ENCODE measurements around the gene ADH1A. TPM values are rescaled to one million over a fixed set of nuclear protein-coding genes. Genes with fewer than 3 reads are reported as not detected.

The ADH1A gene
- total RNA-seq, 1 experiment from 2014 or later: not detected

DNA sequence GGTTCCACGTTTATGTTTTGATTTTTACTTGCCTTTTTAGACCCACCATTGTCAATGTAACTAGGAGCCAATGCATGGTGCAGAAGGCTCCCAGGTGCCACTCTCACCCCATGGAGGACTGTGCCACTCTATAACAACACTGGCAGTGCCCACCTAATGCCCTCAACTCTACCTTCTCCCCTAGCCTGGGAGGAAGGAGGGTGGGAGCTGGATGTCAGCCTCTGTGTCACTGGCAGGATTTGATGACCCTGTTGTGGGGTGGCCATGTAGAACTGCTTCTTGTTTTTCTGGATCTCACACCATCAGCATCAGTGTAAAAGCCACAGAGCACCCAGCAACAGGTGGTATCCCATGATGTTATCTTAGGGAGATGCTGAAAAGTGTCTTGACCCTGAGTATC lies 44.1 kb upstream of the ADH1A start:
- H3K79me2 ChIP-seq (ENCODE audit: low read length): no peaks in the 10 kb centered on the region

DNA sequence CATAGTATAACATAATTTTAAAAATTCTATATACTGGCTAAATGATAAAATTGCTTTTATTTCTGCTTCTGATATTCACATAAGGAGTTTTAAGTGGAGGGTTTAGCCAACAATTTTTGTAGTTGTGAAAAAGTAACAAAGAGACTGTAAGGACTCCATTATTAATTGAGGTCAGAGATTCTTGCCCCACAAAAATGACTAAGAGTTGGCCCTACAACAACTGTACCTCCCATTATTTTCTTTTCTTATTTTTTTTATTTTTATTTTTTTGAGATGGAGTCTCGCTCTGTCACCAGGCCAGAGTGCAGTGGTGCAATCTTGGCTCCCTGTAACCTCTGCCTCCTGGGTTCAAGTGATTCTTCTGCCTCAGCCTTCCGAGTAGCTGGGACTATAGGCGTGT lies 39.9 kb upstream of the ADH1A start:
- POLR2A ChIA-PET (ENCODE audit: unreplicated experiment): no interaction called here
- ATAC-seq: no peak

More for the DNA sequence above, 44.1 kb upstream of the ADH1A start:
- Histone ChIP-seq H3K27me3 (ENCODE audit: low read length) (peaks cover 18% of the 10 kb centered on the region), H3K9me3 (ENCODE audit: low read length) (no peaks in the 10 kb centered on the region), H4K20me1 (ENCODE audit: low read length) (no peaks in the 10 kb centered on the region), H3K9me2 (replicated peaks; ENCODE audit: low read length) (no peaks in the 10 kb centered on the region), H3K9ac (ENCODE audit: low read length) (no peak overlapping the region), H2AFZ (ENCODE audit: low read length) (no peak overlapping the region), H3F3A (ENCODE audit: low read length, unreplicated experiment) (no peaks in the 10 kb centered on the region), H3K4me3 (ENCODE audit: low read length) (no peak overlapping the region), H3K4me2 (ENCODE audit: low read length) (no peak overlapping the region), H3K27ac (ENCODE audit: low read length) (no peak overlapping the region), H3K36me3 (ENCODE audit: low read depth, low read length) (no peaks in the 10 kb centered on the region), H3K4me1 (ENCODE audit: insufficient read depth, low read length) (no peaks in the 10 kb centered on the region)
- TF ChIP-seq EZH2 (IDR thresholded peaks at IDR 0.05; ENCODE audit: low read length, unreplicated experiment) (no peak), EZH2phosphoT487 (IDR thresholded peaks at IDR 0.05; ENCODE audit: borderline replicate concordance, low read length) (no peak)
- POLR2A ChIA-PET (ENCODE audit: unreplicated experiment): no interaction called here
- no TSS peak for BruUV-seq (replicated peaks)
- intact Hi-C loops (cut with micrococcal nuclease): no loop called here
- DNase-seq (no peak), ATAC-seq (no peak)
- CTCF ChIA-PET: no interaction called here

DNA sequence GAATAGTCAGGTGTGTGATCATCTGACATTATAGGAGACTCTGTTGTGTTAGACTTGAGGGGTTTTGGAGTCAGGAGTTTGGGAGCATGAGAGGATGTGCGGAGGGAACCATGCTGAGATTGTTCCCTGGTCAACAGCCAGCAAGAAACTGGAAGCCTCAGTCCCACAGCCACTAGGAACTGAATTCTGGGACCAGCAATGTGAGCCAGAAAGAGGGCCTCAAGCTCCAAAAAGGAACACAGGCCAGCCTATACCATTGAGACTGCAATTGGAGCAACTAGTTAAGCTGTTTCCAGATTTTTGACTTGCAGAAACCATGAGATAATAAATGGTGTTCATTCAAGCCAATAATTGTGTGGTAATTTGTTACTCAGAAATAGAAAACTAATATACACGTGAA lies 39.1 kb upstream of the ADH1A start:
- no peak for TF ChIP-seq CTCF (conservative IDR thresholded peaks at IDR 0.05; ENCODE audit: low read depth, low read length)
- TF ChIP-seq EZH2 (IDR thresholded peaks at IDR 0.05; ENCODE audit: low read length, unreplicated experiment): no peak
- no peak for TF ChIP-seq EZH2phosphoT487 (IDR thresholded peaks at IDR 0.05; ENCODE audit: borderline replicate concordance, low read length)
- Histone ChIP-seq H3K4me1 (ENCODE audit: insufficient read depth, low read length) (no peaks in the 10 kb centered on the region), H3K4me2 (ENCODE audit: low read length) (no peak overlapping the region), H3K79me2 (ENCODE audit: low read length) (no peaks in the 10 kb centered on the region), H3K9me3 (ENCODE audit: low read length) (no peaks in the 10 kb centered on the region), H3F3A (ENCODE audit: low read length, unreplicated experiment) (no peaks in the 10 kb centered on the region), H3K27me3 (ENCODE audit: low read length) (no peaks in the 10 kb centered on the region), H3K4me3 (ENCODE audit: low read length) (no peak overlapping the region), H3K9ac (ENCODE audit: low read length) (no peak overlapping the region), H4K20me1 (ENCODE audit: low read length) (no peaks in the 10 kb centered on the region), H3K36me3 (ENCODE audit: low read depth, low read length) (no peaks in the 10 kb centered on the region), H2AFZ (ENCODE audit: low read length) (no peak overlapping the region), H3K27ac (ENCODE audit: low read length) (no peak overlapping the region), H3K9me2 (replicated peaks; ENCODE audit: low read length) (no peaks in the 10 kb centered on the region)
- no peak for DNase-seq
- no TSS peak for BruUV-seq (replicated peaks)
- ATAC-seq: no peak
- ChIA-PET POLR2A (ENCODE audit: unreplicated experiment) (no interaction called here), CTCF (no interaction called here)
- intact Hi-C loops (cut with micrococcal nuclease): no loop called here

More for the DNA sequence above, 39.9 kb upstream of the ADH1A start:
- H3K9ac ChIP-seq (ENCODE audit: low read length): no peak overlapping the region
- DNase-seq: no peak
- H3K9me3 ChIP-seq (ENCODE audit: low read length): no peaks in the 10 kb centered on the region
- H4K20me1 ChIP-seq (ENCODE audit: low read length): no peaks in the 10 kb centered on the region
- TF ChIP-seq EZH2 (IDR thresholded peaks at IDR 0.05; ENCODE audit: low read length, unreplicated experiment) (no peak), EZH2phosphoT487 (IDR thresholded peaks at IDR 0.05; ENCODE audit: borderline replicate concordance, low read length) (no peak), CTCF (conservative IDR thresholded peaks at IDR 0.05; ENCODE audit: low read depth, low read length) (no peak)
- H3K27ac ChIP-seq (ENCODE audit: low read length): no peak overlapping the region
- H3K4me3 ChIP-seq (ENCODE audit: low read length): no peak overlapping the region
- H3F3A ChIP-seq (ENCODE audit: low read length, unreplicated experiment): no peaks in the 10 kb centered on the region
- H3K36me3 ChIP-seq (ENCODE audit: low read depth, low read length): no peaks in the 10 kb centered on the region
- H3K9me2 ChIP-seq (replicated peaks; ENCODE audit: low read length): no peaks in the 10 kb centered on the region
- CTCF ChIA-PET: no interaction called here
- no TSS peak for BruUV-seq (replicated peaks)
- no peak overlapping the region for H2AFZ ChIP-seq (ENCODE audit: low read length)
- no peak overlapping the region for H3K4me2 ChIP-seq (ENCODE audit: low read length)
- H3K79me2 ChIP-seq (ENCODE audit: low read length): no peaks in the 10 kb centered on the region
- H3K4me1 ChIP-seq (ENCODE audit: insufficient read depth, low read length): no peaks in the 10 kb centered on the region
- intact Hi-C loops (cut with micrococcal nuclease): no loop called here
- no peaks in the 10 kb centered on the region; the same call in 1 of the 2 replicates for H3K27me3 ChIP-seq (ENCODE audit: low read length)

All from PC-3 (cell line).